SK-N-SH treated with all-trans-retinoic acid at 6 μM for 48 hours (cell line): Measurements from ENCODE around the gene GFI1B.

Source experiments
- ATAC-seq: fragments of 200-7000 bp; cut with Tn5 transposase; 3 replicates; pipeline ENCODE4 v1.9.1; 2020; ENCODE audit warnings: mild to moderate bottlenecking, moderate library complexity
- ARNTL ChIP-seq: fragments of 450-650 bp; formaldehyde crosslinking; IDR thresholded peaks from 2 replicates; pipeline ENCODE4 v1.5.0; 2020; ENCODE audit warnings: low read depth, mild to moderate bottlenecking, moderate library complexity, borderline replicate concordance
- CREB5 ChIP-seq: fragments of 250-450 bp; sonication (Bioruptor Pico); IDR thresholded peaks from 2 replicates; pipeline ENCODE4 v1.5.1; 2020; ENCODE audit warnings: low read depth, mild to moderate bottlenecking, moderate library complexity
- CSDC2 ChIP-seq: fragments of 250-450 bp; sonication (Bioruptor Pico); IDR thresholded peaks from 2 replicates; pipeline ENCODE4 v1.5.0; 2020; ENCODE audit warnings: mild to moderate bottlenecking, moderate library complexity
- CSRNP3 ChIP-seq: fragments of 250-450 bp; sonication (Bioruptor Pico); IDR thresholded peaks from 2 replicates; pipeline ENCODE4 v1.5.1; 2021; ENCODE audit warnings: mild to moderate bottlenecking, moderate library complexity
- ESRRG ChIP-seq: fragments of 250-450 bp; sonication (Bioruptor Pico); IDR thresholded peaks from 2 replicates; pipeline ENCODE4 v1.6.1; 2021; ENCODE audit warnings: mild to moderate bottlenecking
- GLIS3 ChIP-seq: fragments of 250-450 bp; sonication (Bioruptor Pico); IDR thresholded peaks from 2 replicates; pipeline ENCODE4 v1.5.0; 2020; ENCODE audit warnings: mild to moderate bottlenecking, moderate library complexity
- ISL1 ChIP-seq: fragments of 250-450 bp; sonication (Bioruptor Pico); IDR thresholded peaks from 2 replicates; pipeline ENCODE4 v2.1.2; 2022; ENCODE audit warnings: mild to moderate bottlenecking, moderate library complexity
- OSR1 ChIP-seq: fragments of 250-450 bp; sonication (Bioruptor Pico); IDR thresholded peaks from 2 replicates; pipeline ENCODE4 v1.8.0; 2022; ENCODE audit warnings: moderate library complexity, mild to moderate bottlenecking, inconsistent platforms
- POU6F1 ChIP-seq: fragments of 250-450 bp; sonication (Bioruptor Pico); IDR thresholded peaks from 2 replicates; pipeline ENCODE4 v1.8.0; 2021; ENCODE audit warnings: low read depth, mild to moderate bottlenecking, moderate library complexity, borderline replicate concordance
- PPARA ChIP-seq: fragments of 250-450 bp; sonication (Bioruptor Pico); IDR thresholded peaks from 2 replicates; pipeline ENCODE4 v1.5.0; 2020; ENCODE audit warnings: mild to moderate bottlenecking, borderline replicate concordance
- RARB ChIP-seq: fragments of 250-450 bp; sonication (Bioruptor Pico); IDR thresholded peaks from 2 replicates; pipeline ENCODE4 v1.8.0; 2021; ENCODE audit warnings: mild to moderate bottlenecking, moderate library complexity
- TCF4 ChIP-seq: fragments of 250-450 bp; sonication (Bioruptor Pico); IDR thresholded peaks from 2 replicates; pipeline ENCODE4 v1.8.0; 2021; ENCODE audit warnings: mild to moderate bottlenecking, moderate library complexity, borderline replicate concordance
- TOX ChIP-seq: fragments of 250-450 bp; sonication (Bioruptor Pico); IDR thresholded peaks from 2 replicates; pipeline ENCODE4 v1.8.0; 2021; ENCODE audit warnings: mild to moderate bottlenecking, moderate library complexity, borderline replicate concordance
- TSHZ2 ChIP-seq: fragments of 250-450 bp; sonication (Bioruptor Pico); IDR thresholded peaks from 2 replicates; pipeline ENCODE4 v1.5.0; 2020; ENCODE audit warnings: mild to moderate bottlenecking, moderate library complexity
- ZC3H10 ChIP-seq: fragments of 250-450 bp; sonication (Bioruptor Pico); IDR thresholded peaks from 2 replicates; pipeline ENCODE4 v1.5.1; 2021; ENCODE audit warnings: mild to moderate bottlenecking, moderate library complexity
- ZFP3 ChIP-seq: fragments of 250-450 bp; sonication (Bioruptor Pico); IDR thresholded peaks from 2 replicates; pipeline ENCODE4 v1.5.0; 2020; ENCODE audit warnings: mild to moderate bottlenecking, moderate library complexity
- ZFP30 ChIP-seq: fragments of 450-650 bp; formaldehyde crosslinking; IDR thresholded peaks from 2 replicates; pipeline ENCODE4 v1.5.0; 2022; ENCODE audit warnings: mild to moderate bottlenecking, moderate library complexity
- ZNF565 ChIP-seq: fragments of 450-650 bp; formaldehyde crosslinking; conservative IDR thresholded peaks from 2 replicates; pipeline ENCODE4 v1.5.0; 2020; ENCODE audit warnings: low read depth, mild to moderate bottlenecking, moderate library complexity
- ZNF70 ChIP-seq: fragments of 450-650 bp; formaldehyde crosslinking; IDR thresholded peaks from 2 replicates; pipeline ENCODE4 v1.5.0; 2020; ENCODE audit warnings: mild to moderate bottlenecking, moderate library complexity
- ZNF8 ChIP-seq: fragments of 450-650 bp; formaldehyde crosslinking; IDR thresholded peaks from 2 replicates; pipeline ENCODE4 v1.5.0; 2020; ENCODE audit warnings: mild to moderate bottlenecking, moderate library complexity
- TF ChIP-seq, protein P1 (sequence below): fragments of 250-450 bp; sonication (Bioruptor Pico); IDR thresholded peaks from 2 replicates; pipeline ENCODE4 v1.8.0; 2020; ENCODE audit warnings: mild to moderate bottlenecking, moderate library complexity, borderline replicate concordance

The GFI1B gene

DNA sequence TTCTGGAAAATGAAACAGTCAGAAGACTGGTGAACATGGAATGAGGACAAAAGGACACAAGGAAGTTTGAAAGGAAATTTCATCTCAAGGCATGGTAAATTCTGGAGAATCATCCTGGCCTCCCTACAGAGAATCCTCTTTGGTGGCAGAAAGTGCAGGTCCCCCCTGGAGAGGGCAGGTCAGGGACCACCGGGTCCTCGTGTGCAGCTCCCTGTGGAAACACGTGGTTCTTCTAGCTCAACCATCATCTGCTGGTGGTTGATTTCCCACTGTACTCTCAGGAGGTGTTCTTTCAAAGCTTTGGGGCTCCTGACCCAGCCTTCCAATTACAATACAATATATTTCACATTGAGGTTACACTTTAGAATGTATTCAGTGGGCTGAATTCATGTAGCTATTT, 49.7 kb downstream of the GFI1B start:
- ATAC-seq = no peak
- no peak for TF ChIP-seq ARNTL
- no peak for TF ChIP-seq CREB5
- no peak for TF ChIP-seq ESRRG (CRISPR knock-in tag)
- TF ChIP-seq ZFP30 (CRISPR knock-in tag) = no peak
- TF ChIP-seq ZNF565 = no peak
- no peak for TF ChIP-seq ZC3H10 (CRISPR knock-in tag)
- TF ChIP-seq RARB (CRISPR knock-in tag) = no peak
- TF ChIP-seq TOX (CRISPR knock-in tag) = no peak
- no peak for TF ChIP-seq ZNF70
- no peak for TF ChIP-seq CSRNP3 (CRISPR knock-in tag)
- TF ChIP-seq POU6F1 (CRISPR knock-in tag) = no peak
- TF ChIP-seq ZFP3 (CRISPR knock-in tag) = no peak
- no peak for TF ChIP-seq GLIS3
- TF ChIP-seq PPARA (CRISPR knock-in tag) = no peak
- TF ChIP-seq OSR1 = no peak
- TF ChIP-seq ZNF8 (CRISPR knock-in tag) = no peak
- TF ChIP-seq, all 23 proteins: peak for 0

GRCh38 chr9:133029994-133030316, 51.5 kb downstream of the GFI1B start:
- TF ChIP-seq CSDC2 = no peak
- no peak for TF ChIP-seq ISL1 (CRISPR knock-in tag)
- no peak for TF ChIP-seq GLIS3
- TF ChIP-seq CSRNP3 (CRISPR knock-in tag) = no peak
- TF ChIP-seq RARB (CRISPR knock-in tag) = no peak
- no peak for TF ChIP-seq OSR1
- no peak for TF ChIP-seq TSHZ2
- TF ChIP-seq TOX (CRISPR knock-in tag) = no peak
- TF ChIP-seq ZNF70 = no peak
- no peak for TF ChIP-seq ZFP30 (CRISPR knock-in tag)
- TF ChIP-seq ESRRG (CRISPR knock-in tag) = no peak
- no peak for TF ChIP-seq ZNF565
- no peak for TF ChIP-seq TCF4 (CRISPR knock-in tag)
- TF ChIP-seq, protein P1, sequence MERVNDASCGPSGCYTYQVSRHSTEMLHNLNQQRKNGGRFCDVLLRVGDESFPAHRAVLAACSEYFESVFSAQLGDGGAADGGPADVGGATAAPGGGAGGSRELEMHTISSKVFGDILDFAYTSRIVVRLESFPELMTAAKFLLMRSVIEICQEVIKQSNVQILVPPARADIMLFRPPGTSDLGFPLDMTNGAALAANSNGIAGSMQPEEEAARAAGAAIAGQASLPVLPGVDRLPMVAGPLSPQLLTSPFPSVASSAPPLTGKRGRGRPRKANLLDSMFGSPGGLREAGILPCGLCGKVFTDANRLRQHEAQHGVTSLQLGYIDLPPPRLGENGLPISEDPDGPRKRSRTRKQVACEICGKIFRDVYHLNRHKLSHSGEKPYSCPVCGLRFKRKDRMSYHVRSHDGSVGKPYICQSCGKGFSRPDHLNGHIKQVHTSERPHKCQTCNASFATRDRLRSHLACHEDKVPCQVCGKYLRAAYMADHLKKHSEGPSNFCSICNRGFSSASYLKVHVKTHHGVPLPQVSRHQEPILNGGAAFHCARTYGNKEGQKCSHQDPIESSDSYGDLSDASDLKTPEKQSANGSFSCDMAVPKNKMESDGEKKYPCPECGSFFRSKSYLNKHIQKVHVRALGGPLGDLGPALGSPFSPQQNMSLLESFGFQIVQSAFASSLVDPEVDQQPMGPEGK (CRISPR knock-in tag) = no peak
- no peak for TF ChIP-seq PPARA (CRISPR knock-in tag)
- no peak for TF ChIP-seq ZFP3 (CRISPR knock-in tag)
- TF ChIP-seq ZC3H10 (CRISPR knock-in tag) = no peak
- TF ChIP-seq ZNF8 (CRISPR knock-in tag) = no peak
- no peak for TF ChIP-seq ARNTL
- no peak; the same call in 2 of the 3 replicates for ATAC-seq
